Stimulated activated effector memory CD8-positive, alpha-beta T cell treated with anti-CD3 and anti-CD28 coated beads, Interleukin-12 subunit alpha, Interleukin-12 subunit beta, amount 100 ng/mL, for 72 hours (primary cell): ENCODE measurements around the gene NETO1.

Experiments used
- ATAC-seq: fragments of 150-1000 bp; cut with Tn5 transposase; 2 replicates; pipeline ENCODE4 v1.10.0; 2021
- DNase-seq, 2 donors: peaks; one replicate each; pipeline ENCODE4 v3.0.0; 2021 to 2022; ENCODE audit warnings: low spot score in 2 of 2
- H3K27ac Mint-ChIP-seq: one replicate; pipeline ENCODE4 v1.8.0; 2022; ENCODE audit warnings: mild to moderate bottlenecking, mixed read lengths
- H3K36me3 Mint-ChIP-seq: one replicate; pipeline ENCODE4 v1.8.0; 2022; ENCODE audit warnings: mild to moderate bottlenecking, mixed read lengths
- H3K4me1 Mint-ChIP-seq: one replicate; pipeline ENCODE4 v1.8.0; 2022; ENCODE audit warnings: mixed read lengths
- H3K4me3 Mint-ChIP-seq: one replicate; pipeline ENCODE4 v1.8.0; 2022; ENCODE audit warnings: mild to moderate bottlenecking, mixed read lengths
- H3K9me3 Mint-ChIP-seq: one replicate; pipeline ENCODE4 v1.8.0; 2022; ENCODE audit warnings: mixed read lengths

NETO1 gene

DNA sequence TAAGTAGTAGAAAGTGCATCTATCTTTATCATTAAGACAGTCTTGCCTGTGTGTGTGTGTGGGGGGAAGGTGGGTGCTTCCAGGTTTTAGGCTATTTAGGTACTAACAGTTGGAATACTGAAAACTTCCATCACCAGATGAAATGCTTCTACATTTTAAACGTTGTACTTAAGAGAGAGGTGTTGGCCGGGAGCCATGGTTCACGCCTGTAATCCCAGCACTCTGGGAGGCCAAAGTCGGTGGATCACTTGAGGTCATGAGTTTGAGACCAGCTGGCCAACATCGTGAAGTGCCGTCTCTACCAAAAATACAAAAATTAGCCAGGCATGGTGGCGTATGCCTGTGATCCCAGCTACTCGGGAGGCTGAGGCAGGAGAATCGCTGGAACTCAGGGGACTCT lies 4.0 kb downstream of the NETO1 start:
- ATAC-seq (no peak), DNase-seq (no peak)
- peaks cover 21% of the 10 kb centered on the region for H3K9me3 Mint-ChIP-seq
- H3K4me3 Mint-ChIP-seq, result no peak overlapping the region
- H3K4me1 Mint-ChIP-seq, result no peaks in the 10 kb centered on the region
- H3K36me3 Mint-ChIP-seq, result no peaks in the 10 kb centered on the region
- no peak overlapping the region for H3K27ac Mint-ChIP-seq

DNA sequence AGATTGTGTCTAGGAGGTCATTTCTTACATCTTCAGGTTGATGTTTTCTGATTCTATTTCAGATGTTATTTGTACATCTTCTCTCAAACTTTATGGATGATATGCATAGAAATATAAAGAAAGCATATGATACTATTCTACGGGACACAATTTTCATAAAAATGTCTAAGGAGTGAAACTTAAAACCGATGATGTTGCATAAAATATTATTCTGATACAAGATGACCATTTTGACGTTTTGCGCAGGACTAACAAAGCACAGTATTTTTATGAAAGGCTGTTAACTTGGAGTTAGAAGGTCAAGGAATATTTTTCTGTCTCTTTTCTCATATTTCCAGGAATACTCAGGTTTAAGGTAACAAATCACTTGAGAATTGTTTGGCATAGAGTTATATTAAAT lies 8.7 kb downstream of the NETO1 start:
- ATAC-seq, result no peak
- no peaks in the 10 kb centered on the region for H3K4me1 Mint-ChIP-seq

DNA sequence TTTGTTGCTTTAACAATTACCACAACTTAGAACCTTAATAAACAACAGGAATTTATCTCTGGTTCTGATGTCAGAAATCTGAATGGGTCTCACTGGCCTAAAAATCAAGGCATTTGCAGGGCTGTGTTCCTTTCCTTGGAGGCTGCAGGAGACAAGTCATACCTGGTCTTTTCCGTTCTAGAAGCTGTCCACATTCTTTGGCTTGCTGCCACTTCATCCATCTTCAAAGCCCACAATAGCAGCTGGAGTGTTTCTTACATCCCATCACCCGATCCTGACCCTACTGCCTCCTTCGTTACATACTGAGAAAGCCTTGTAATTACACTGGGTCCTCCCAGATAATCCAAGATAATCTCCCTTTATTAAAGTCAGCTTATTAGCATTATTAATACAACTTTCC lies 18.1 kb downstream of the NETO1 start:
- Mint-ChIP-seq H3K4me3 (no peak overlapping the region), H3K27ac (no peak overlapping the region), H3K36me3 (no peaks in the 10 kb centered on the region), H3K4me1 (no peaks in the 10 kb centered on the region), H3K9me3 (peaks cover 26% of the 10 kb centered on the region)
- ATAC-seq (no peak), DNase-seq (no peak)

More for the DNA sequence above, 8.7 kb downstream of the NETO1 start:
- Mint-ChIP-seq H3K9me3 (peaks cover 20% of the 10 kb centered on the region), H3K27ac (no peak overlapping the region), H3K4me3 (no peak overlapping the region), H3K36me3 (no peaks in the 10 kb centered on the region)
- DNase-seq, result no peak

DNA sequence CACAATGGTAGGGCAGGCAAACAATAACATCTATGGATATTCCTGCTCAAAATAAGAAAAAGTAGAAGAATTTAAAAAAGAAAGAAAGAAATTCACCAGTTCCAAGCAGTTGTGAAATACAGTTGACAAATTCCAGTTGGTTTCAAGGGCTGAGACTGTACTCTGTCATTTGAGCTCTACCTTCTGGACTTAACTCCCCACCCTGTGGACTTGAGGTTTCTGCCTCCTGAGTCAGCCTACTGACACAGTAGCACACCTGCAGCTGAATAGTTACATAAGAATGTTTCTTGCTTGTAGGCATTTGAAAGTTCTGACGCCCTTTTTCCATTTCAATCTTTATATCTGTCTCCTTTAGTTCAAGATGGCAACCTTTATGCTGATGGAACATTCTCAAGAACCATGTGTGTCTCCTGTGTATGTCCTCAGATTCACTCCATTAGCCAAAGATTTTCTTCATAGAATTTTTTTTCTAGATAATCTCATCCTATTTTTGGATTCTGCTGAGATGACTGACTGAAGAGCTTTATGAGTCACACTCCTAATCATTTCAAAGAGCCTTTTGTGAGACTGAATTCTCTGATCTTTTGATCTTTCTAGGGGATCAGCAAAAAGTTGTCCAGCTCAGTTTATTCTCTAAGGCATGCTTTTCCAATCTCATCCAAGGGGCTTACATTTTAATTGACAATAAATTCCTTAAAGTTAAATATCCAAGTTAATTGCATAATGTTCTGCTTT lies 19.1 kb downstream of the NETO1 start:
- H3K27ac Mint-ChIP-seq, result no peak overlapping the region
- no peak overlapping the region for H3K4me3 Mint-ChIP-seq
- no peak for DNase-seq
- ATAC-seq, result no peak
- no peaks in the 10 kb centered on the region for H3K4me1 Mint-ChIP-seq
- peaks cover 31% of the 10 kb centered on the region for H3K9me3 Mint-ChIP-seq
- no peaks in the 10 kb centered on the region for H3K36me3 Mint-ChIP-seq

DNA sequence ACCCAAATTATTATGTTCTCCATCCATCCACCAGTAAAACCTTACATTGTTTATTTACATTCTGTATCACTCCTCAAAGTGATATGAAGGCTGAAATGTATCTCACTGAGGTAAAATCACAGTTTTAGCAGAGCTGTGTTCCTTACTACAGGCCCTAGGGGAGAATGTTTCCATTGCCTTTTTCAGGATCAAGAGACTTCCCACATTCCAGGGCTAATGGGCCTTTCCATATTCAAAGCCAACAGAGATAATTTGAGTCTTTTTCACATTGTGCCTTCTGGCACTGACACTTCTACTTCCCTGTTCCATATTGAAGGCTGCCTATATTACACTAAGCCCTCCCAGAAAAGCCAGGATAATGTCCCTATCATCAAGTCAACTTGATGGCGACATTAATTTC lies 20.0 kb downstream of the NETO1 start:
- Mint-ChIP-seq H3K4me3 (no peak overlapping the region), H3K9me3 (peaks cover 31% of the 10 kb centered on the region), H3K4me1 (no peaks in the 10 kb centered on the region), H3K36me3 (no peaks in the 10 kb centered on the region), H3K27ac (no peak overlapping the region)
- ATAC-seq (no peak), DNase-seq (no peak)

DNA sequence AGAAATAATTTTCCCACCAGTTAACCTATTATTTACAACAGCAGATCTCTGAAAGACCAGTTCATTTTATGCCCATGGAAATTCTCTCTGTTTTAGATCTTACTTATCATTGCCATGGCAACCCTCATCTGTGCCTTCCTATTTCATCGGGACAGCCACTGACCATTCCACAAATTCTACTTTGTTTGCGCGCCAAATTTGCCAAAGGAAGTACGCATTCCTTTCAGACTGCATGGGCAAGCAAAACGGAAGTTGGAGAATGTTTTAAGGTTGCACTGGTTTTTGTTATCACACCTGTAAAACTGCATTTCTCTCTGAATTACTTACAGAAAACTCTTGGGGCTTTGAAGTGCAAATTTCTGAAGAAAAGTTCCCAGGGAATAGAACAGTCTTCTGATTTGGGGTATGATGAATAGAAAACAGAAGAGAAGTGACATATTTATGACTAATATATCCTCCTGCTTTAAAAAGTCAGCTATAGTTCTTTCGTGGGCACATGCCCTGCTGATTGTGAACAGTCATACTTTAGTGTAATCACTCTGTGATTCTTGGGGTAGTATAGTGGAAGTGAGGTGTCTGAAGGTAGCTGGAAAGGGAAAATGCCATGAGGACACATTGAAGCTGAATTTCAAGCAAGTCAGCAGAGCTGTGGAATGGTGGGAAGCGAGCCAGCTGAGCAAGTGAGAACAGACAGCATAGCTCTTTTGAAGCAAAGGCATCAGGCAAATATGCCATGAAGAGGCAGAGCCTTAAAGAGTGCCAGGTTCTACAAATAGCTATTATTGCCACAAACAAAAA lies 20.9 kb downstream of the NETO1 start:
- Mint-ChIP-seq H3K9me3 (peaks cover 28% of the 10 kb centered on the region), H3K4me3 (no peak overlapping the region), H3K36me3 (no peaks in the 10 kb centered on the region), H3K27ac (no peak overlapping the region), H3K4me1 (no peaks in the 10 kb centered on the region)
- no peak for ATAC-seq
- no peak for DNase-seq

DNA sequence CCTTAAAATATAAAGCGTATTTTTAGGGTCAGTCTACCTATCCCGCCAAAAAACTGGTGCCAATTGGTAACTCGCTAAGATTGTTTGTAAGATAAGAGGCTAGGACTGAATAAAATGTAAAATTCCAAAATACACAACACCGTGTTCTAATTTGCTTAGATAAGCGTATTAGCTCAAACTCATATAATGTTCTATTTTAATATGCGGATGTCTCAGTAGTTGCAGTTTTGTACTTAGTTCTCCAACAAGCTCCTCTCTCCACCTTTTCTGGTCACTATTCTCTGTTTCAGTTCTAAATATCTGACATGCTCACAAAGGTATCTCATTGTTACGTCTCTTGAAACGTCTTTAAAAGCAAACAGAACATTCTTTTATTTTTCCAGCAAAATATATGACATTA lies 24.0 kb downstream of the NETO1 start:
- H3K9me3 Mint-ChIP-seq, result peaks cover 20% of the 10 kb centered on the region
- no peak for ATAC-seq
- no peak overlapping the region for H3K27ac Mint-ChIP-seq
- no peak for DNase-seq
- no peaks in the 10 kb centered on the region for H3K36me3 Mint-ChIP-seq
- H3K4me3 Mint-ChIP-seq, result no peak overlapping the region
- H3K4me1 Mint-ChIP-seq, result no peaks in the 10 kb centered on the region

DNA sequence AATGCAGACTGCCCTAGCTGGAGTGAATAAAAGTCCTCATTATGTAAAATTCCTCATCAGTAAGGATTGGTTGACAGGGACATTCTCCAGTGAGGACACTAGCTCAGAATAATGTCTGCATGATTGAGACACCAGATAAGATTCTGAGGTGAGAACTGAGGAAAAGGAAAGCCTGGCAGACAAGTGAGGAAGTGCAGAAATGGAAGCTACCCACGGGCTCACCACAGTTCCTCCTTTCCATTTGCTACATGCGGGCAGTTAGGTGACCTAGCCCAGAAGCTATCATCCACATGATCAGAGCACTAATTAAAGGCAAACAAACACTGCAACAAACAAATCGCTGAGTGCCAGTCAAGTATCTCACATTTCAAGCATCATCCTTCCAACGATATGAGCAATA lies 27.7 kb downstream of the NETO1 start:
- DNase-seq (no peak), ATAC-seq (no peak)
- Mint-ChIP-seq H3K4me1 (no peaks in the 10 kb centered on the region), H3K36me3 (no peaks in the 10 kb centered on the region), H3K9me3 (peaks cover 16% of the 10 kb centered on the region), H3K27ac (no peak overlapping the region), H3K4me3 (no peak overlapping the region)

DNA sequence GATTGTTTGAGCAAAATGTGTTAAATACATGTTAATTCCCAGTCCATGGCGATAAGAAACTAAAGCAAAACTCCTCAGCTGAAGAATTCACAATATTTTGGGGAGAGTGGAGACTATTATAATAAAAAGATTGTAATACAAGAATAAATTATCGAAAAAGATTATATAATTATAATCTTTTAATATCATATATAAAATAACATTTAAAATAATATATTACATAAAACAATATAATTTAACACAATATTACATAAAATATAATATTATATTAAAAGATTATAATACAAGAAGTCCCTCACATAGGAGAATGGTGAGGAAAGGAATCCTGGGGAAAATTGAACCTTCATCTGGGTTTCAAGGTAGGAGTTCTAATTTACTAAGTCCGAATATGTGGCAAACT lies 33.1 kb downstream of the NETO1 start:
- H3K9me3 Mint-ChIP-seq, result peaks cover 21% of the 10 kb centered on the region
- H3K4me1 Mint-ChIP-seq, result no peaks in the 10 kb centered on the region
- no peak overlapping the region for H3K27ac Mint-ChIP-seq
- ATAC-seq, result no peak
- no peak for DNase-seq
- H3K36me3 Mint-ChIP-seq, result no peaks in the 10 kb centered on the region
- no peak overlapping the region for H3K4me3 Mint-ChIP-seq

DNA sequence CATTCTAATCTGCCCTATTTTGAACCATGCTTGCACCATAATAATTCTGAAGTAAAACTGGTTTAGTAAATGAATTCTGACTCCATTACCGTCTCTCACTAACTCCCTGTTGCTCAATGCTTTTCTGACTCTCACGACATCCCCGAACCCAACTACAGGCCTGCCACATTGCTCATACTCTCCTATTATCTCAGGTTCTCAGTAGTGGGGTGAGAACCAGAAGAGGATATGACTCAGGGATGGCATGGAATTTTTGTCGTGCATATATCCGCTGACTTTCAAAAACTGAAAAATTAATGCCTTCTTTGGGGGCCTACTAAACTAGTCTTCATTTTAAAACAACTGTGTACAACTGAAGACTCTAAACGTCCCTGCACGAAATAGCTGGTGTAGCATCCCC lies 34.3 kb downstream of the NETO1 start:
- no peak for DNase-seq
- peaks cover 25% of the 10 kb centered on the region for H3K9me3 Mint-ChIP-seq
- H3K36me3 Mint-ChIP-seq, result no peaks in the 10 kb centered on the region
- H3K4me3 Mint-ChIP-seq, result no peak overlapping the region
- no peaks in the 10 kb centered on the region for H3K4me1 Mint-ChIP-seq
- no peak overlapping the region for H3K27ac Mint-ChIP-seq
- no peak for ATAC-seq

DNA sequence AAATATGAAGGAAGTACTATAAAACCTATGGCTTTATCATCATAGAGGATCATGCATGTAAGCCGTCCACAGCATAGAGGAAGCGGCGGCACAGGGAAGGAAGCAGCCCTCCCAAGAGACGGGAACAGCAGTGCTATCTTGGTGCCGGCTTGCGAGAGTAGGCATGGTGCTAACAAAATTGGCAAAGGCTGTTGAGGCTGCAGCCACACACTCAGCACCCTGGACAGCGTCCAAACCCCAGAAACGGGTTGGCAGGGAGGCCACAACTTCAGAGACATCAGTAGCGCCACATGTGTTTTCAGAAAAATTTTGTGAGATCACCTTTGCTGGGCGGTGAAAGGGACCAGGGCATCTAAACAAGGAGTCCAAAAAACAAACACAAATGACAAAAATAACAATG lies 37.7 kb downstream of the NETO1 start:
- DNase-seq (no peak), ATAC-seq (no peak)
- Mint-ChIP-seq H3K9me3 (peaks cover 21% of the 10 kb centered on the region), H3K4me3 (no peak overlapping the region), H3K27ac (no peak overlapping the region), H3K36me3 (no peaks in the 10 kb centered on the region), H3K4me1 (no peaks in the 10 kb centered on the region)

DNA sequence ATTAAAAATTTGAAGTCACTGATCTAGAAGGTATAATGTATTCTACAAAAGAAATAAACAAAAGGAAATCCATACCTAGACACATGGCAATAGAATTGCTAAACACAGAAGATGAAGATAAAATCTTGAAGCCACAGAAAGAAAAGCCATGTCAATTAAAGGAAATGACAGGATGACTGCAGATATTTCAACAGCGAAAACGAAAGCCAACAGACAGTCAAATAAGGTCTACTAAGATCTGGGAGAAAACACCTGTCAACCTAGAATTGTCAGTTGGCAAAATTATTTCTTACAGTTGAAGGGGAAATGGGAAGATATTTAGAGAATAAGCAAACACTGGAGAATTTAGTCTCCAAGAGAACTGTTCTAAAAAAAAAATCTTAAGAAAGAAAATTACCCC lies 39.2 kb downstream of the NETO1 start:
- Mint-ChIP-seq H3K27ac (no peak overlapping the region), H3K9me3 (peaks cover 24% of the 10 kb centered on the region), H3K36me3 (no peaks in the 10 kb centered on the region), H3K4me1 (no peaks in the 10 kb centered on the region), H3K4me3 (no peak overlapping the region)
- ATAC-seq (no peak), DNase-seq (no peak)

DNA sequence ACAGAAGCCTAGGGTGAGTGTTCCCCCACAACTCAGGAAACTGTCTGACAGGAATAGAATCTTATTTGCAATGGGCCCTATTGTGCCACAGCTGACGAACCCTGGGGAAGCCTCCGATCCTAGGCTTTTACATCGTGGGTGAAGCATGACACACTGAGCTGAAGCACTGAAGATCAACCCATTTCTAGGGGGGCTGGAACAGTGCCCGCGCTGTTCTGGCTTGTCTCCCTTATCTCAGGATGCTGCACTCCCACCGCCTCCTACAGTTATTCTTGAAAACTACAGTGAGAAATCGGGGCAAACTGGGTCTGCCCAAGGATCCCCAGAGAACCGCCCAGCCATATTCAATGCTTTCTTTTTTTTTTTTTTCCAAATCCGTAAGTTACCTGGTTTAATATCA lies 41.1 kb downstream of the NETO1 start:
- H3K27ac Mint-ChIP-seq, result no peak overlapping the region
- H3K36me3 Mint-ChIP-seq, result no peaks in the 10 kb centered on the region
- H3K4me3 Mint-ChIP-seq, result no peak overlapping the region
- ATAC-seq (no peak), DNase-seq (no peak)
- no peaks in the 10 kb centered on the region for H3K4me1 Mint-ChIP-seq
- H3K9me3 Mint-ChIP-seq, result peaks cover 30% of the 10 kb centered on the region

DNA sequence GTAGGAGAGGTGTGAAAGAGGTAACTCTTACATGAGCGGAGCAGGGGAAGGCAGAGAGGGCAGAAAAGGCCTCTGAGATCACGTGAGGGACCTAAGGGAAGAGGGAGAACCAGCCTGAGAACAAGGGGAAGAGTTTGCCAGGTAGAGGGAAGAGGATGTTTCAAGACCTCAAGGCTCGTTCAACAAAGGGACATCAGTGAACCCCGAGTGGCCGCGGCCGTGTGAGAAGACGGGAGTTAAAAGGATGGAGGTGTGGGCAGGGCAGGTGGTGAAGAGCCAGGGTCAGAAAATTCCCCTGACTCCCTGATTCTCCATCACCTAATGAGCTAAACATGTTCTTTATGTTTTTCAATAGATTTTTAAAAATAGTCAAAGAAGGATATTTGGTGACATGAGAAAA lies 44.4 kb downstream of the NETO1 start:
- no peak overlapping the region for H3K4me3 Mint-ChIP-seq
- no peaks in the 10 kb centered on the region for H3K36me3 Mint-ChIP-seq

DNA sequence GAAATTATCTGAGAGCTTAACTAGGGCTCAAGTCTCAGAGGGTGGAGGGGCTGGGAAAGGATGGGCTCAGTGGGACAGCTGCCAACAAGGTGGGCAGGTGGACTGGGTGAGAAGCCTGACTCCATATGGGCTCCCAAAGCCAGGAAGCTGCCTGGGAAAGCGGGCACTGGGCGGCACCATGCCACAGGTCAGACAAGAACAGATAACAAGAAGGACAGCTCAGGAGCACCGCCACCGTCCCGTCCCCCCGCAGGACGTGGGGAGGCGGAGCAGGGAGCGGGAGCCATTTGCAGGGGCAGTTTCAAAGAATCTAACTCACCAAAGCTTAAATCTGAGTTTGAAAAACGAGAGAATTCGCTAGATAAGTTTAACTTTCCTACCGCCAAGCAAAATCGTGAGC lies 45.6 kb downstream of the NETO1 start:
- Mint-ChIP-seq H3K27ac (no peak overlapping the region), H3K4me1 (no peaks in the 10 kb centered on the region), H3K4me3 (no peak overlapping the region), H3K9me3 (peaks cover 15% of the 10 kb centered on the region), H3K36me3 (no peaks in the 10 kb centered on the region)
- ATAC-seq (no peak), DNase-seq (no peak)

More for the DNA sequence above, 44.4 kb downstream of the NETO1 start:
- DNase-seq, result no peak
- ATAC-seq, result no peak
- peaks cover 15% of the 10 kb centered on the region for H3K9me3 Mint-ChIP-seq
- no peaks in the 10 kb centered on the region for H3K4me1 Mint-ChIP-seq
- H3K27ac Mint-ChIP-seq, result no peak overlapping the region

DNA sequence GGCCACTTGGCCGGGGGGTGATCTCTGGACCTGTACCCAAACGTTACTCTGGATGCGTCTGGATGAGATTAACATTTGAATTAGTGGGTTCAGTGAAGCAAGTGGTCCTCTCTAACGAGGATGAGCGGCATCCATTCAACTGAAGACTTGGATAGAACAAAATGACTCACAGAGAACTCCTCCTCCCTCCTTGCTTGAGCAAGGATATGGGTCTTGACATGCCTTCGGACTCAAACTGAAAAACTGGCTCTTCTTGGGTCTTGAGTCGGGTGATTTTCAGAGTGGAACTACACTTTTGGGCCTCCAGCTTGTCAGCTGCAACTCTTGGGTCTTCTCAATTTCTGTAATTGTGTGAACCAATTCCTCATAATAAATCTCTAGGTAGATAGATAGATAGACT lies 47.2 kb downstream of the NETO1 start:
- no peak for DNase-seq
- no peaks in the 10 kb centered on the region for H3K36me3 Mint-ChIP-seq

More for the DNA sequence above, 47.2 kb downstream of the NETO1 start:
- no peak for ATAC-seq
- Mint-ChIP-seq H3K27ac (no peak overlapping the region), H3K9me3 (peaks cover 18% of the 10 kb centered on the region), H3K4me1 (no peaks in the 10 kb centered on the region), H3K4me3 (no peak overlapping the region)
